Neural cell (in vitro differentiated cells): ENCODE data around the gene LRRC73. TPM values are rescaled to one million over a fixed set of nuclear protein-coding genes. Genes with fewer than 3 reads are reported as not detected.

Experiments used
- H2AFZ ChIP-seq: fragments of 200-600, 300-800 bp; sonication (generic), shearing (Covaris generic); 2 replicates; pipeline ENCODE4 v1.6.0; 2014; ENCODE audit warnings: low read depth, mild to moderate bottlenecking, antibody characterized with exemption, low read length, moderate library complexity
- H3F3A ChIP-seq: fragments of 200-600 bp; shearing (Covaris generic); 2 replicates; pipeline ENCODE4 v1.6.1; 2016; ENCODE audit warnings: mild to moderate bottlenecking, moderate library complexity, mixed read lengths, antibody characterized with exemption, low read length; ENCODE audit not compliant: insufficient read depth, poor library complexity, severe bottlenecking
- H3K27ac ChIP-seq: fragments of 200-600, 300-800 bp; sonication (generic), shearing (Covaris generic); 2 replicates; pipeline ENCODE4 v1.5.1; 2014; ENCODE audit warnings: mild to moderate bottlenecking, low read length, moderate library complexity
- H3K27me3 ChIP-seq: fragments of 300-800, 200-600 bp; sonication (generic), shearing (Covaris generic); 2 replicates; pipeline ENCODE4 v1.6.0; 2014; ENCODE audit warnings: mild to moderate bottlenecking, low read depth, low read length, moderate library complexity; ENCODE audit not compliant: insufficient read depth
- H3K36me3 ChIP-seq: fragments of 300-800, 200-600 bp; sonication (generic), shearing (Covaris generic); 2 replicates; pipeline ENCODE4 v1.5.1; 2014; ENCODE audit warnings: mild to moderate bottlenecking, antibody characterized with exemption, low read length, moderate library complexity; ENCODE audit not compliant: insufficient read depth
- H3K4me2 ChIP-seq: fragments of 300-800, 200-600 bp; sonication (generic), shearing (Covaris generic); 2 replicates; pipeline ENCODE4 v1.6.0; 2014; ENCODE audit warnings: mild to moderate bottlenecking, low read length
- H3K4me3 ChIP-seq: fragments of 300-800, 200-600 bp; sonication (generic), shearing (Covaris generic); 2 replicates; pipeline ENCODE4 v1.5.1; 2014; ENCODE audit warnings: mild to moderate bottlenecking, low read length, moderate library complexity
- H3K79me2 ChIP-seq: fragments of 200-600 bp; shearing (Covaris generic); replicated peaks from 2 replicates; pipeline ENCODE4 v1.6.0; 2014; ENCODE audit warnings: mild to moderate bottlenecking, low read length, moderate library complexity; ENCODE audit not compliant: insufficient read depth
- H3K9ac ChIP-seq: fragments of 300-800, 200-600 bp; sonication (generic), shearing (Covaris generic); 2 replicates; pipeline ENCODE4 v1.6.1; 2016; ENCODE audit warnings: mild to moderate bottlenecking, low read length, mixed read lengths
- H3K9me2 ChIP-seq: fragments of 200-600 bp; shearing (Covaris generic); 2 replicates; pipeline ENCODE4 v1.6.1; 2016; ENCODE audit warnings: mild to moderate bottlenecking, low read length, mixed read lengths; ENCODE audit not compliant: insufficient read depth
- H3K9me3 ChIP-seq: fragments of 200-600, 300-800 bp; sonication (generic), shearing (Covaris generic); 2 replicates; pipeline ENCODE4 v1.6.1; 2016; ENCODE audit warnings: mild to moderate bottlenecking, mixed run types, low read length, moderate library complexity, mixed read lengths
- H4K20me1 ChIP-seq: fragments of 200-600 bp; shearing (Covaris generic); 2 replicates; pipeline ENCODE4 v1.6.1; 2016; ENCODE audit warnings: mild to moderate bottlenecking, mixed run types; ENCODE audit not compliant: insufficient read depth
- CTCF ChIP-seq: fragments of 450-650 bp; IDR thresholded peaks from 2 replicates; pipeline ENCODE4 v1.5.1; 2014; ENCODE audit warnings: antibody characterized with exemption, mild to moderate bottlenecking, moderate library complexity; ENCODE audit not compliant: poor library complexity, severe bottlenecking
- EP300 ChIP-seq: fragments of 450-650 bp; conservative IDR thresholded peaks from 2 replicates; pipeline ENCODE4 v1.6.1; 2014; ENCODE audit warnings: antibody characterized with exemption, mild to moderate bottlenecking, moderate library complexity; ENCODE audit not compliant: poor library complexity, severe bottlenecking
- EZH2 ChIP-seq: fragments of 200-600, 300-800 bp; shearing (Covaris generic), sonication (generic); IDR thresholded peaks from 2 replicates; pipeline ENCODE4 v1.6.1; 2014; ENCODE audit warnings: antibody characterized with exemption, low read length, borderline replicate concordance, mild to moderate bottlenecking; ENCODE audit not compliant: insufficient read depth, poor library complexity, severe bottlenecking
- MXI1 ChIP-seq: fragments of 450-650 bp; conservative IDR thresholded peaks from 2 replicates; pipeline ENCODE4 v1.6.1; 2014; ENCODE audit warnings: antibody characterized with exemption, mild to moderate bottlenecking; ENCODE audit not compliant: poor library complexity, severe bottlenecking
- POLR2AphosphoS5 ChIP-seq: IDR thresholded peaks from 2 replicates; pipeline ENCODE4 v1.6.1; 2012
- RAD21 ChIP-seq: fragments of 450-650 bp; conservative IDR thresholded peaks from 2 replicates; pipeline ENCODE4 v1.6.1; 2014; ENCODE audit warnings: antibody characterized with exemption, mild to moderate bottlenecking, moderate library complexity
- REST ChIP-seq: IDR thresholded peaks from 2 replicates; pipeline ENCODE4 v1.6.1; 2012; ENCODE audit warnings: borderline replicate concordance
- SMC3 ChIP-seq: fragments of 450-650 bp; conservative IDR thresholded peaks from 2 replicates; pipeline ENCODE4 v1.6.1; 2014; ENCODE audit warnings: antibody characterized with exemption, mild to moderate bottlenecking, moderate library complexity; ENCODE audit not compliant: poor library complexity
- TAF1 ChIP-seq: IDR thresholded peaks from 2 replicates; pipeline ENCODE4 v1.6.1; 2012; ENCODE audit warnings: low read depth
- polyA plus RNA-seq: library from polyadenylated mRNA; depleted of rRNA; stranded (reverse); fragments of >200 nt; gene quantifications from 2 replicates; pipeline ENCODE4 v1.2.3, GENCODE V29; 2014

LRRC73 gene
- polyA plus RNA-seq, 1 donor from 2014 or later, result 4.7 TPM

GRCh38 chr6:43469947-43470346, 40.2 kb downstream of the LRRC73 start:
- H3K9me2 ChIP-seq, result no peaks in the 10 kb centered on the region
- no peaks in the 10 kb centered on the region for H3F3A ChIP-seq
- no peak overlapping the region for H3K4me3 ChIP-seq
- no peaks in the 10 kb centered on the region for H3K9me3 ChIP-seq
- no peak for TF ChIP-seq POLR2AphosphoS5
- TF ChIP-seq REST, result no peak
- no peak for TF ChIP-seq SMC3
- TF ChIP-seq RAD21, result no peak
- no peak for TF ChIP-seq TAF1
- no peak for TF ChIP-seq EP300
- TF ChIP-seq MXI1, result no peak
- TF ChIP-seq CTCF, result no peak
- no peak for TF ChIP-seq EZH2
- H3K9ac ChIP-seq, result no peak overlapping the region
- H3K79me2 ChIP-seq, result no peaks in the 10 kb centered on the region
- H2AFZ ChIP-seq, result no peak overlapping the region
- H3K27me3 ChIP-seq, result no peaks in the 10 kb centered on the region
- H3K36me3 ChIP-seq, result no peaks in the 10 kb centered on the region
- H4K20me1 ChIP-seq, result no peaks in the 10 kb centered on the region
- H3K27ac ChIP-seq, result no peak overlapping the region
- H3K4me2 ChIP-seq, result no peak overlapping the region

DNA sequence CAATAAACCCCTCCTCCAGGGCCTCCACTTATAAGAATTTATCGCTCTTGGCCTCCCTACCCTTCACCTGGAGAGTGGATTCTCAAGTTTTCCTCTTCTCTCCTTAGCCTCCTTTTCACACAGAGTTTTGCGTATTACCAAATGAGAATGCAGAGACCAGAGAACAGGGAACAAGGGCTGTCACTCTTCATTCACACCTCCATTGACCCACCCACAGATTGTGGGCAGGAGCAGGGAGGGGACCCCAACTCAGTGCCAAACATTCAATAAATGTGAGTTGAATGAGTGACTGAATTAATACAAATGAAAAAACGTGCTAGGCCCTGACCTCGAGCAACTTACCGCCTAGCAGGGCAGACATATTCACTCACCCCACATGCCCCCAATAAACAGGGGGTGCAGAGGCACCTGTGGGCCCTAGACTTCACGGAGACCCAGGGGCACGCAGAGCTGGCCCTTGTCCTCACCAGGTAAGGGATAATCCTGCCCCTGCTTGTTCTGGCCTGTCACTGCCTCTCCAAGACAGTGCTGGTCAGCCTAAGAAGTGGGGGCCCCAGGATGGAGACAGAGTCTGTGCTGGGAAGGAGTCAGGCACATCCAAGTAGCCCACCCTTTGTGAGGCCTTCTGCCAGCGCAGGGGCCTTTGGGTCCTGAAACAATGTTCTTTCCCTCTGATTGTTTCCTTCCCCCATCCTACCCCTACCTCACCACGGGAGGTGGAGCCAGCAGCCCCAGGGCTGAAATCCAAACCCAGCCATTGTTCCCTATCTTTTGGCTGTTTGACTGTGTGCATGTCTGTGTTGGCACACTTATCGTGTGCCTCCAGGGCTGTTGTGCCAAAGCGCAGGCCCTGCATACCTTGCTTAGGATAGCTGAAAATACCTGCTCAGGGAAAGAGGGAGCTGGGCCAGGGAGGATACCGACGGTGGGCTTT, 41.1 kb downstream of the LRRC73 start:
- Histone ChIP-seq H3K36me3 (no peaks in the 10 kb centered on the region), H3K27me3 (no peaks in the 10 kb centered on the region), H3K9ac (no peak overlapping the region), H3K9me3 (no peaks in the 10 kb centered on the region), H2AFZ (no peak overlapping the region), H3K9me2 (no peaks in the 10 kb centered on the region), H3F3A (no peaks in the 10 kb centered on the region), H3K4me2 (no peak overlapping the region), H3K79me2 (no peaks in the 10 kb centered on the region), H3K27ac (no peak overlapping the region), H4K20me1 (no peaks in the 10 kb centered on the region), H3K4me3 (no peak overlapping the region)
- TF ChIP-seq CTCF, result no peak
- no peak for TF ChIP-seq EZH2
- no peak for TF ChIP-seq POLR2AphosphoS5
- TF ChIP-seq REST, result no peak
- TF ChIP-seq SMC3, result no peak
- TF ChIP-seq EP300, result no peak
- no peak for TF ChIP-seq RAD21
- TF ChIP-seq TAF1, result no peak
- no peak for TF ChIP-seq MXI1
